Uterus (tissue), 4 donors: ENCODE results near the gene CCL17. TPM values are rescaled to one million over a fixed set of nuclear protein-coding genes. Genes with fewer than 3 reads are reported as not detected.
"Not testable (repeated sequence)": the region's sequence is repeated elsewhere in the genome, so short reads cannot be mapped to it uniquely, and the experiment has no call there.

Source experiments
- DNase-seq, 2 donors: peaks; one replicate each; pipeline ENCODE4 v3.0.0-alpha.2; 2019 to 2020
- H3K27ac ChIP-seq, 2 donors: fragments of 200-600 bp; sonication (generic); 1 replicate in 1 of 2; 2 replicates in 1 of 2; pipeline ENCODE4 v1.5.1; 2016 to 2018
- H3K27me3 ChIP-seq, 2 donors: fragments of 200-600 bp; sonication (generic); one replicate each; pipeline ENCODE4 v1.5.1; 2018 to 2019; ENCODE audit warnings: control low read depth in 1 of 2
- H3K36me3 ChIP-seq, 2 donors: fragments of 200-600 bp; sonication (generic); one replicate each; pipeline ENCODE4 v1.5.1; 2019; ENCODE audit warnings: control low read depth in 1 of 2
- H3K4me1 ChIP-seq, 2 donors: fragments of 200-600 bp; sonication (generic); one replicate each; pipeline ENCODE4 v1.5.1; 2018 to 2019; ENCODE audit warnings: control low read depth in 1 of 2
- H3K4me3 ChIP-seq, 2 donors: fragments of 200-600 bp; sonication (generic); 1 replicate in 1 of 2; 2 replicates in 1 of 2; pipeline ENCODE4 v1.5.1; 2018 to 2019; ENCODE audit warnings: mild to moderate bottlenecking in 1 of 2
- H3K9me3 ChIP-seq, 2 donors: fragments of 200-600 bp; sonication (generic); one replicate each; pipeline ENCODE4 v1.5.1; 2019; ENCODE audit warnings: control low read depth in 1 of 2
- CTCF ChIP-seq, 4 experiments: fragments of 200-600 bp in 2 of 4; fragments of 450-650 bp in 2 of 4; sonication (generic) in 2 of 4; IDR thresholded peaks; one replicate each; pipeline ENCODE4 v1.5.1; 2016 to 2019; ENCODE audit warnings: antibody characterized with exemption in 4 of 4, mild to moderate bottlenecking in 2 of 4, moderate library complexity in 1 of 4
- POLR2A ChIP-seq, 2 donors: fragments of 450-650 bp; IDR thresholded peaks; one replicate each; pipeline ENCODE4 v1.6.1; 2016; ENCODE audit warnings: antibody characterized with exemption in 2 of 2, mild to moderate bottlenecking in 1 of 2, moderate library complexity in 1 of 2
- intact Hi-C: fragments of 100-400 bp; cut with DNase I; formaldehyde crosslinking; loops from one replicate; pipeline ENCODE4 v1.15.1; 2023; ENCODE audit warnings: low total_unique reads
- total RNA-seq, 4 donors: library from RNA; depleted of rRNA in 3 of 4; stranded (reverse); fragments of >200 nt in 3 of 4; gene quantifications; one replicate each; pipeline versions ENCODE4 v1.1.0 to v1.2.4, GENCODE V29; 2014 to 2023
- donor health status: DM: yes; HTN: yes; CAD: no.

The CCL17 gene
- total RNA-seq, 4 donors from 2014 or later: not detected

DNA sequence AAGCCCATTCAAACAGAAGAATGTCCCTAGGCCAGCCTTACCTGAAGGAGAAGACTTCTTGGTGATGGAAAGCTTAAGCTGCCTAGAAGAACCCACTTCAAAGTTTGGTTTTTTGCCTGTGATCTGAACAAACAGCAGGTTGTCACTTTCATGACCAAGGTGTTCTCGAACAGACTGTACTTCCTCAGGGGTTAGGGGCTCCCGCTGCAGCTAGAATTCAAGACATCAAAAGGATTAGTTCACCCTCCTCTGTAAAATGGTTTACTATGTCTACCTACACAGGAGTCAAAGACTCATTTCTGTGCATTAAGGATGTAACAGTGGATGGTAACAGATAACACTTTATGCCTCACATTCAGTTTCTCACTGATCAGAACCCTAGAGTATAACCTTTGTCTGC is 29.4 kb downstream of the CCL17 start:
- intact Hi-C loops: no loop called here
- H3K4me3 ChIP-seq: no peak overlapping the region
- H3K27ac ChIP-seq: no peak overlapping the region
- H3K4me1 ChIP-seq: no peaks in the 10 kb centered on the region
- H3K9me3 ChIP-seq: no peaks in the 10 kb centered on the region
- no peak for DNase-seq
- TF ChIP-seq POLR2A (IDR thresholded peaks at IDR 0.05): no peak
- no peak for TF ChIP-seq CTCF (IDR thresholded peaks at IDR 0.05)
- no peaks in the 10 kb centered on the region for H3K27me3 ChIP-seq
- no peaks in the 10 kb centered on the region for H3K36me3 ChIP-seq

DNA sequence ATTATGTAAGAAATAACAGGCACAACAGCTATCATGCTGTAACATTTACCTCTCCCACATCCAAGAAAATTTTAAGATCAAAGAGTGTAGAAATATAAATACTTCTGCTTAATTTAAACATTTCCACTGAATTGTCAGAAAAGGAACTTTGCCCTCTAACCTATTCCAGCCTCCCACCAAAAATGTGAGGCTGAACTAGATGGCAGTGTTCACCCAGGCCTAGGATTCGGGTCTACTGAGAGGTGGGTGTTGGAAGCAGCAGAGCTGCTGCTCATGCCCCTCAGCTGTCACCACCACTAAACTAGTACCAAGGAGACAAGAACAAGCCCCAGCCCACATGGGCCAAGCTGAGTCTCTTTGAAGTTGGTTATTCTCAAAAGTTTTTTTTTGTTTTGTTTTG is 31.3 kb downstream of the CCL17 start:
- Histone ChIP-seq H3K27ac (no peak overlapping the region), H3K27me3 (no peaks in the 10 kb centered on the region), H3K4me3 (no peak overlapping the region), H3K4me1 (no peaks in the 10 kb centered on the region), H3K9me3 (no peaks in the 10 kb centered on the region), H3K36me3 (no peaks in the 10 kb centered on the region)
- no peak for DNase-seq
- TF ChIP-seq POLR2A (IDR thresholded peaks at IDR 0.05) (no peak), CTCF (IDR thresholded peaks at IDR 0.05) (no peak)
- intact Hi-C loops: no loop called here

- H3K27me3 ChIP-seq, intact Hi-C loops, H3K9me3 ChIP-seq, H3K27ac ChIP-seq, DNase-seq, H3K4me1 ChIP-seq, H3K36me3 ChIP-seq, H3K4me3 ChIP-seq: not testable (repeated sequence)
Observed at GRCh38 chr16:57439947-57440346, 35.4 kb downstream of the CCL17 start.

DNA sequence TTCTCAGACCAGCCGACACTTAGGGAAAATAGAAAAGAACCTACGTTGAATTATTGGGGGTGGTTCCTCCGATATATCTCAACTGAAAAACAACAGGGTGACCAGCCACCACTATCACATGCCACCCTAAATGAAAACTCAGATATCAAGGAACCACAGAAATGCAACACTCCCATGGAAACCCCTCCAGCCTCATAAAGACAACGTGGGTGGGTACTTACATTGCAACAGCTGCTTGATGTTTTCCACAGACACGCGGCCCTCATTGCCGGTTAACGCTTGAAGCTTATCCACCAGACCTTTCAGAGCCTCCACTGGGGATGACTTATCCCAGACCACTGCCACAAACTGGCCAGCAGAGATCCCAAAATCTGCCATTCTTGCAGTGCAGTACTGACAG is 36.0 kb downstream of the CCL17 start:
- H3K4me1 ChIP-seq, H3K4me3 ChIP-seq, H3K9me3 ChIP-seq, DNase-seq, H3K36me3 ChIP-seq, H3K27ac ChIP-seq, H3K27me3 ChIP-seq, intact Hi-C loops: not testable (repeated sequence)

GRCh38 chr16:57444711-57445110 is 40.1 kb downstream of the CCL17 start:
- H3K27ac ChIP-seq: no peak overlapping the region
- no peak for TF ChIP-seq POLR2A (IDR thresholded peaks at IDR 0.05)
- intact Hi-C loops: no loop called here

GRCh38 chr16:57445510-57445909 is 40.9 kb downstream of the CCL17 start:
- intact Hi-C loops: no loop called here
- DNase-seq: no peak
- no peak overlapping the region for H3K27ac ChIP-seq
- H3K9me3 ChIP-seq: no peaks in the 10 kb centered on the region
- no peaks in the 10 kb centered on the region for H3K4me1 ChIP-seq
- H3K27me3 ChIP-seq: no peaks in the 10 kb centered on the region
- no peak overlapping the region for H3K4me3 ChIP-seq
- no peak for TF ChIP-seq CTCF (IDR thresholded peaks at IDR 0.05)
- no peak for TF ChIP-seq POLR2A (IDR thresholded peaks at IDR 0.05)
- H3K36me3 ChIP-seq: no peaks in the 10 kb centered on the region

More at GRCh38 chr16:57444711-57445110, 40.1 kb downstream of the CCL17 start:
- Histone ChIP-seq H3K4me3 (no peak overlapping the region), H3K4me1 (no peaks in the 10 kb centered on the region), H3K36me3 (no peaks in the 10 kb centered on the region), H3K27me3 (no peaks in the 10 kb centered on the region), H3K9me3 (no peaks in the 10 kb centered on the region)
- DNase-seq: no peak

- Histone ChIP-seq H3K27ac (peak overlapping the region; percentile 86 to 88), H3K27me3 (no peaks in the 10 kb centered on the region), H3K4me3 (peak overlapping the region; percentile 84 to 99), H3K9me3 (no peaks in the 10 kb centered on the region), H3K4me1 (no peaks in the 10 kb centered on the region), H3K36me3 (no peaks in the 10 kb centered on the region)
- intact Hi-C loops: no loop called here
- TF ChIP-seq CTCF (IDR thresholded peaks at IDR 0.05) (no peak), POLR2A (IDR thresholded peaks at IDR 0.05) (no peak)
- DNase-seq: peak in 1 of 2 donors; percentile 31
Observed at GRCh38 chr16:57446531-57447185, 42.1 kb downstream of the CCL17 start.
